HAP-1 (cell line): ENCODE measurements around the gene DDR1.
A peak's percentile ranks its signal among the peaks of the same experiment; 100 is the strongest.

Experiments used
- DNase-seq, 2 experiments: peaks; one replicate each; pipeline ENCODE4 v3.0.0-alpha.2; 2016 to 2020; ENCODE audit warnings: low spot score in 2 of 2
- H3K27me3 ChIP-seq: fragments of 250-450 bp; sonication (Bioruptor Pico); 2 replicates; pipeline ENCODE4 v1.5.1; 2020; ENCODE audit warnings: low read depth, mild to moderate bottlenecking, moderate library complexity
- H3K36me3 ChIP-seq: fragments of 250-450 bp; sonication (Bioruptor Pico); replicated peaks from 2 replicates; pipeline ENCODE4 v1.5.1; 2020; ENCODE audit warnings: mild to moderate bottlenecking
- H3K4me1 ChIP-seq: fragments of 250-450 bp; sonication (Bioruptor Pico); 2 replicates; pipeline ENCODE4 v1.5.1; 2020; ENCODE audit warnings: mild to moderate bottlenecking
- H3K4me3 ChIP-seq: fragments of 250-450 bp; sonication (Bioruptor Pico); 2 replicates; pipeline ENCODE4 v1.5.1; 2020; ENCODE audit warnings: mild to moderate bottlenecking, moderate library complexity
- H3K9me3 ChIP-seq: fragments of 250-450 bp; sonication (Bioruptor Pico); 2 replicates; pipeline ENCODE4 v1.5.1; 2020; ENCODE audit warnings: mild to moderate bottlenecking, moderate library complexity
- in situ Hi-C: fragments of 300-500 bp; cut with MboI; formaldehyde crosslinking; loops from 3 replicates; pipeline ENCODE4 v1.14.3; 2020; ENCODE audit warnings: low sequenced_read_pairs, inconsistent platforms, mixed read lengths

The DDR1 gene

DNA sequence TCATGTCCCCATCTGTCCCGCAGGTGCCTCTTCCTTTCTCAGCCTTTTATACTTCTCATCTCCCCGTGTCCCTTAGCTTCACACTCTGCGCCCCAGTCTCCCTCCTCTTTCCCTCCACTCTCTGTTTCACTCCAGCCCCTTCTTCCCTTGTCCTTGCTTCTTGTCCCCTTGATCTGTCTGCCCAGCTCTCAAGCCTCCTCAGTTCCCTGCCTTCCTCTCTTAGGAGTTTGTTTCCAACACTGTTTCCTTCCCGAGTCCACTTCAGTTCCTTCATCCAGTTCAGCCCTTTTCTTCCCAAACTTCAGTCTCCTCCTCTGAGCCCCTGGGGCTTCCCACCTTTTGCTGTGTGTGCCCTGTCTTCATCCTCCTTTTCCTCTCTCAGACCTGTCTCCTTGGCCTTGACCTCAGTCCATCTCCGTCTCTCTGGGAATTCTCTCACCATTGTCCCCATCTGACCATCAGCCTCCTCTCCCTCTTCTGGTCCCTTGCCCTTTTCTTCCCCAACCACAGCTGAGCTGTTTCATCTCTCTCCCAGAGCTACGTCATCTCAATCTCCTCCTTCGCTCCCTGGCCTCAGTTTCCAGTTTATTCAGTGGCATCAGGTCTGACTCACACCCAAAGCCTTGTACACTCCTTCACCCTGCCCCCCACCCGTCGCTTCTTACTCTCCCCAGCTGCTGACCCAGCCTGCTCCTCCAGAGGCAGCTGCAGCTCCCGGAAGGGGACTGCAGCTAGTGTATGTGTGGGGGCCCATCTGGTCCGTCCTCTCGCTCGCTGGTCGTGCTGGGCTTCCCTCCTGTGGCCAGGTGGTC, 2.7 kb upstream of the DDR1 start:
- no peak for DNase-seq
- Histone ChIP-seq H3K4me1 (peaks cover 29% of the 10 kb centered on the region), H3K36me3 (no peaks in the 10 kb centered on the region), H3K27me3 (no peaks in the 10 kb centered on the region), H3K9me3 (no peaks in the 10 kb centered on the region), H3K4me3 (no peak overlapping the region)
- in situ Hi-C loops = no loop called here

DNA sequence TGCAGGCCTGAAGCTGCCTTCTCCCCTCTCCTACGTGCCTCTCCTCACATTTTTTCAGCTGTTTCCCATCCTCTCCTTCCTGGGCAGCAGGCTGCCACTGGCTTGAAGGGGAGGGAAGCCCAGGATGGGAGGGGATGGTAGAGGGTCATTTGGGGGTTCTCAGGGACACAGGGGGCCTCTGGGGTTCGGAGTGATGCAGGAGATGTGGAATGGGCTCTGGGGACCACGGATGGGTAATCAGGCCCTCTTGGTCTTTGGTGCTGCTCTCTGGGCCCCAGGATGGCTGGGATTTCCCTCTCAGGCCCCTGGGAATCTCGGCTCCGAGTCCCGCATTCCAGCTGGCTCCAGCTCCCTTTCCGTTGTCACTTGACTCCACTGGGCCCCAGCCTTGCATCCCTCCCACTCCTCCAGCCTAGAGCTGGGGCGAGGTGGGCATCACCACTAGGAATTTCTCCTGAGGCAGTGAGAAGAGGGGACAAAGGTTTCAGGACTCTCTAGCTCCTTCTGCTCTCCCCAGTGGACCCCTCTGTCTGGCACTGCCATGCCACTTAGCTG, 2.0 kb upstream of the DDR1 start:
- Histone ChIP-seq H3K9me3 (no peaks in the 10 kb centered on the region), H3K36me3 (no peaks in the 10 kb centered on the region), H3K4me3 (no peak overlapping the region), H3K27me3 (no peaks in the 10 kb centered on the region), H3K4me1 (peaks cover 29% of the 10 kb centered on the region)
- DNase-seq = no peak
- in situ Hi-C loops = no loop called here

DNA sequence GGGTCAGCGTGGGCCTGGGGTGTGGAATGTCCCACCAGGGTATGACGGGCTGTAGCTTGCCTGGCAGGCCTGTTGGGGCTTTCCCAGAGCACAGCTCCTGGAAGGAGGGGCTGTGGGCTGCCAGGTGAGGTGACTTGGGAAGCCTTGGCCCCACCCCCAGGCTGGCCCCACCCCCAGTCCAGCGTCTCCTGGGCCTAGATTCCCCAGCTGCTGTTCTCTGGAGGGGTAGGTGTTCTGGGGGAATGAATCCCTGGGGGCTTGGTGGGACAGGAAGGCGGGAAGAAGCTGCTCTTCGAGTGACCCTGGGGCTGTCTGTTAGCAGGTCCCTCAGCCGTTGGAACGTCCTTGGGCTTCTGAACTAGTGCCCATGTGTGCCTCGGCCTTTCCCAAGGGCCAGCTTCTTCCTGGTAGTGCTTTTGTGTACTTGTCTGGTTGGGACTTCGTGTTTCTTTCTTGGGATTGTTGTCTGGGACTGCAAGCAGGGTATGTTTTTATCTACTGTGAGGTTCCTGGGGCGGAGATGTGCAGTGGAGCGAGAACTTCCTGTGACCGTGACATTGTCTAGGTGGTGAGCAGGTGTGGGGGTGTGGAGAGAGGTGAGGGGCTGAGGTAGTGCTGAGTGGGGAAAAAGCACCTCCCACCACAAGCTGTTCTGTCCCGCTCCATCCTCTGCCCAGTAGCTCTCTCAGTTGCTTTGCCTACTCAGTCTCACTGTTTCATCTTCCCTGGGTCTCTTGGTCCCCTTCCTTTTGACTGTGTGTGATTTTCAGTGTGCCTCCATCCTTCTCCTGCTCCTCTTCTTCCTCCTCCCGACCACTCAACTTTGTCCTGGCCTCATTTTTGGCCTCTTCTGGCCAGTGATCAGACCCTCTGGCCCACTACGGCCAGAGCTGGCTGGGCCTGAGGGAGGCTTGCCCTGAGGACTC, 1.3 kb upstream of the DDR1 start:
- Histone ChIP-seq H3K4me3 (peak overlapping the region; percentile 40), H3K9me3 (no peaks in the 10 kb centered on the region), H3K36me3 (no peaks in the 10 kb centered on the region), H3K27me3 (no peaks in the 10 kb centered on the region), H3K4me1 (peaks cover 25% of the 10 kb centered on the region)
- in situ Hi-C loops = no loop called here
- DNase-seq = peak in 1 of 2 experiments; percentile 35

DNA sequence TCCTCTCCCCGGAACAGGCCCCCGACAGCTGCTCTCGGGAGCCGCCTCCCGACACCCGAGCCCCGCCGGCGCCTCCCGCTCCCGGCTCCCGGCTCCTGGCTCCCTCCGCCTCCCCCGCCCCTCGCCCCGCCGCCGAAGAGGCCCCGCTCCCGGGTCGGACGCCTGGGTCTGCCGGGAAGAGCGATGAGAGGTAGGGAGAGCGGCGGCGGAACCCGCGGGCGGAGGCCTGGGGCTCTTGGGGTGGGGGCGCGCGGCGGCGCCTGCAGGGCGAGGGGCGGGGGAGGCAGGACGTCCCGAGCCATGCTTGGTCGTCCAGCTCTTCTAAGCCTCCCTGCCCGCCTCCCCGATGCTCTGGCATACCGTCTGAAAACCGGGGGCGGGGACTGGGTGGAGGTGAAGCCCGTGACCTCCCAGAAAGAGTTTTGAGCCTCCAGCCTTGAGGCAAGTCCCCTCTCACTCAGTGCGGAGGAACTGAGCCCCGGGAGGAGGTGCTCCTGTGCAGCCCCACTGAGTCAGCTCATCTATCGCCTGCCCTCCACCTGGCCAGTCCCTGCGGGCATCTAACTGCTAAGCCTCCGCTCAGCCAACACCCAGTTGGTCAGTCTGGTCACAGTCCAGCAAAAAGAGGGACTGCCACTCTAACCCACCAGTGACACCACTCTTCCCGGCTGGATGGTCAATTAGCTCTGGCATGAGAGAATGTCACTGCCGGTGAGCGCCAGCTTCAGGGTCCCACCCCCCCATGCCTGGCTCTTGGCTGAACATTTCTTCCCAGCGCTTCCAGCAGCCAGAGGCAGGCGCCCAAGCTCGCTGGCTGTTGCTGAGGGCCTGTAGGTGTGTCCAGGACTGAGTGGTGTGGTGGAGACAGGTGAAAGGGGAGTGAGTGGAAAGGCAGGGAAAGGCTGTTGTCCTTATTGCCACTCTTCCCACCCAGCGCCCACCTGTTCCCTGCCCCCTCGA, 482 bp downstream of the DDR1 start:
- no peaks in the 10 kb centered on the region for H3K9me3 ChIP-seq
- peak overlapping the region; percentile 40 for H3K4me3 ChIP-seq
- peak; percentile 21 to 75 for DNase-seq
- no peaks in the 10 kb centered on the region for H3K27me3 ChIP-seq
- no peaks in the 10 kb centered on the region for H3K36me3 ChIP-seq
- peaks cover 28% of the 10 kb centered on the region for H3K4me1 ChIP-seq
- in situ Hi-C loops = no loop called here

DNA sequence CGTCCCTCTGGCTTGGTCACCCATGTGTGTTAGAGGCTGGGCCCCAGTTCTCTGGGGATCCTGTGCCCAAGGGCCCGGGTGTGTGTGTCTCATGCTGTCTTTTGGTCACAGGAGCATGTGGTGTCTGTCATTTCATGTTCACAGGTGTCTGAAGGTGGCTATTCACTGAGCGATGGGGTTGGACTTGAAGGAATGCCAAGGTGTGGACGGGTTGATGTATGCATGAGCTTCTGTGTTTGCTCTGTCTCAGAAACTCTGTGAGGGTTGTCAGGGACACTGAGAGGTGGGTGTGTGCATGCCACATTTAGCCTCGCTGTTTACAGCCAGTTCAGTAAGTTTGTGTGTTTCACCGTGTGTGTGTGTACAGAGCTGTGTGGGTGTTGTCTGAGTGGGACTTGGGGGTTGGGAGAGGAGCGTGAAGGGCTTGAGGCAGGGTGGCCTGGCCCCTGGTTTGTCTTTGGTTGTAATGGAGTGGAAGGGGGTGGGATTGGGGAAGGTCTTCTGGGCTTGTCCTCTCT, 1.2 kb downstream of the DDR1 start:
- no peak for DNase-seq
- Histone ChIP-seq H3K27me3 (no peaks in the 10 kb centered on the region), H3K36me3 (no peaks in the 10 kb centered on the region; the same call in 1 of the 2 replicates), H3K4me3 (peak overlapping the region; percentile 40), H3K4me1 (peaks cover 28% of the 10 kb centered on the region), H3K9me3 (no peaks in the 10 kb centered on the region)
- in situ Hi-C loops = no loop called here

DNA sequence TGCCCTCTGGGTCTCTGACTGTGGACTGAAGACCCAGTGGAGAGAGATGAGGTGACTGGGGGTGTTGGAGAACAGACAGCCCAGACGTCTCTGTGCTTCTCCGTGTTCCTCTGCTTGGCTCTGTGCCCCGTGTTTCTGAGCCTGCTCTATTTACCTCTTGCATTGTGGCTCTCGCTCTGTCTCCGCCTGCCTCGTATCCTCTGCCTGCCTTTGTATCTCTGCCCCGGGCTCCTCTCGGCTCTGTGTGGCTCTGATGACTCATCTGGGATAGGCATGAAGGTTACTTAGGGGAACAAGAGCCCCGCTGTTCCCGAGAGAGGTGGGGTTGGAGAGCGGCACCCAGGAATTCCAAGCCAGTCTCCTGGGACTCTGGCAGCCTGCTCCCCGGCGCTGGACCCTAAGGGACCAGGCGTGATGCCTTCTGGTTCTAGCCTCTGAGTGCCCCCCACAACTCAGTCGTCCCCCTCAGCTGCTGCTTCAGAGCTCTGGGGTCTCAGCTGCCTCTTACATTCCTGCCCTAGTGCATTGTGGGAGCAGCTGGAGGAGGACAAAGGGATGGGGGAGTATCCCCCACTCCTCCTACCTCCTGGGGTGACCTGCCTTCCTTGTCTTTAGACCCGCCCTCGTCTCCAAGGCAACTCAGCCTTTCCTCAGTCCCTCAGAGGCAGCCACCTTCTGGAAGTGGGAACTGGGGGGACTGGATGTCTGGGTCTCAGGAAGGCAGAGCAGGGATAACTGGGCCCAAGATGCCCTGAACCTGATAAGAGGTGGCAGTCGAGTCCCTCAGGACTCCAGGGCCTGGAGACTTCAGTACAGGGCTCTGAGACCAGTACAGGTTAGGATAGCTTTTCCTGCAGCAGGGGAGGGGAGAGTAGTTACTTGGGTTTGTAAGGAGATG, 1.9 kb downstream of the DDR1 start:
- Histone ChIP-seq H3K4me3 (peak overlapping the region; percentile 40), H3K36me3 (no peaks in the 10 kb centered on the region; the same call in 1 of the 2 replicates), H3K27me3 (no peaks in the 10 kb centered on the region), H3K9me3 (no peaks in the 10 kb centered on the region), H3K4me1 (peaks cover 28% of the 10 kb centered on the region)
- in situ Hi-C loops = no loop called here
- DNase-seq = peak; percentile 63 to 81

DNA sequence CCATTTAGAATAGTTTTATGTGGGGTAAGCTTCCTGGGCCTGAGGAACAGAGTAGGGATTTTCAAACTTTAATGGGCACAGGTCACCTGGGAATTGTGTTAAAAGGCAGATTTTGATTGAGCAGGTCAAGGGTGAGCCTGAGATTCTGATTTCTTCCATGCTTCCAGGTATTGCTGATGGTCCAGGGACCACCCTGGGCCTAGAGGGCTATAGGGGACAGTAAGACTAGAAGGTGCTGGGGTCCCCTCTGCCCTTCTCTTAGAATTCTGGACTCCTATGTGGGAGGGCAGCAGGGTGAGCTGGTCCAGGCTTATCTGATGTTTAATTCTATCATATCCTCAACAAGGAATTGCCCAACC, 2.6 kb downstream of the DDR1 start:
- in situ Hi-C loops = no loop called here
- Histone ChIP-seq H3K36me3 (no peaks in the 10 kb centered on the region; the same call in 1 of the 2 replicates), H3K27me3 (no peaks in the 10 kb centered on the region), H3K9me3 (no peaks in the 10 kb centered on the region), H3K4me3 (no peak overlapping the region), H3K4me1 (peaks cover 28% of the 10 kb centered on the region)
- DNase-seq = no peak

DNA sequence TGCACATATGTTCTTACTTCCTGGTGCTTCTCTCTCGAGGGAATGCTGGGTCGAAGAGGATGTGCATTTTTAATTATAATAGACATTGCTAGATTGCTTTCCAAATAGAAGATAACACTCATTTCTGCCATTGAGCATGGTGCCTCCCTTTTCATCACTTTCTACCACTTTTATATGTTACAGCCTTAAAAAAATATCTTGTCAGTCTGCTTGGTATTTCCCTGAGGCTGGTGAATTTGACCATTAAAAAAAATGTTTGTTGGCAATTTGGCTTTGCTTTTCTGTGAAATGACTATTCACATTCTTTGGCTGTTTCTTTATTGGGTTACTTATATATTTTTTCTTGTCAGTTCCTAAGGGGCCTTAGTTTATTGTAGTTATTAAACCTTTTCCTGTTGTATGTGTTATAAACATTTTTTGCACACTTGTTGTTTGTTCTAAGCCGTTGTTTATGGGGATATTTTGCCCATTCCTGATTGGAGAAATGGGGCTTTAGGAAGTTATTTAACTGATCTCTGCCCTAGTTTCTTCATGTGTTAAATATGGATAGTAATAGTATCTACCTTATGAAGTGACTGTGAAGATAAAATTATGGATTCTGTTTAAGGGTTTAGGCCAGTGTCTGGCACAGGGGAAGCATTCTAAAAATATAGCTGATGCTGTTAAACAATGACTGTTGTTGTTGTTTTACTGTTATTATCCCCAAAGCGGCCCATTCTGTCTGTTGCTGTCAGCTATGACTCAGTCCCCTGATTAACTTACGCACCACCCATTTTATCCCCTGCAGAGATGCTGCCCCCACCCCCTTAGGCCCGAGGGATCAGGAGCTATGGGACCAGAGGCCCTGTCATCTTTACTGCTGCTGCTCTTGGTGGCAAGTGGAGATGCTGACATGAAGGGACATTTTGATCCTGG, 3.8 kb downstream of the DDR1 start:
- no peak for DNase-seq
- H3K36me3 ChIP-seq = no peaks in the 10 kb centered on the region; the same call in 1 of the 2 replicates

DNA sequence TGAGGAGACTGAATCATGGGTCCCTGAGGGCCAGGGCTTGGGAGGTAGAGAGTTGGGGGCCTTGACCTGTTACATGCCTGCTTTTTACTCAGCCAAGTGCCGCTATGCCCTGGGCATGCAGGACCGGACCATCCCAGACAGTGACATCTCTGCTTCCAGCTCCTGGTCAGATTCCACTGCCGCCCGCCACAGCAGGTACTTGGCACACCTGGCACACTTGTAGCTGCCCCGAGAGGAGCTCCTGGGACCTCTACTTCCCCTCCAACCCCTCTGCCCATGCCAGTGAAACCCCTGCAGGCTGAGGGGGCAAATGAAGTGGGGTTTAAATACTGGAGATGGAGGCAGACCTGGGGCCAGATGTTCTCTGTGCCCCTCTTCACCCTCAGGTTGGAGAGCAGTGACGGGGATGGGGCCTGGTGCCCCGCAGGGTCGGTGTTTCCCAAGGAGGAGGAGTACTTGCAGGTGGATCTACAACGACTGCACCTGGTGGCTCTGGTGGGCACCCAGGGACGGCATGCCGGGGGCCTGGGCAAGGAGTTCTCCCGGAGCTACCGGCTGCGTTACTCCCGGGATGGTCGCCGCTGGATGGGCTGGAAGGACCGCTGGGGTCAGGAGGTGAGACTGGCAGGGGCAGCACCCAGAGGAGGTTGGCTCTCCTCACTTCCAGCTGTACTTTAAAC, 4.6 kb downstream of the DDR1 start:
- Histone ChIP-seq H3K27me3 (no peaks in the 10 kb centered on the region), H3K36me3 (no peaks in the 10 kb centered on the region; the same call in 1 of the 2 replicates), H3K4me1 (peaks cover 23% of the 10 kb centered on the region), H3K9me3 (no peaks in the 10 kb centered on the region), H3K4me3 (no peak overlapping the region)
- in situ Hi-C loops = no loop called here
- no peak for DNase-seq

More for the DNA sequence above, 3.8 kb downstream of the DDR1 start:
- H3K4me3 ChIP-seq = no peak overlapping the region
- H3K4me1 ChIP-seq = peaks cover 28% of the 10 kb centered on the region
- H3K27me3 ChIP-seq = no peaks in the 10 kb centered on the region
- H3K9me3 ChIP-seq = no peaks in the 10 kb centered on the region
- in situ Hi-C loops = no loop called here

DNA sequence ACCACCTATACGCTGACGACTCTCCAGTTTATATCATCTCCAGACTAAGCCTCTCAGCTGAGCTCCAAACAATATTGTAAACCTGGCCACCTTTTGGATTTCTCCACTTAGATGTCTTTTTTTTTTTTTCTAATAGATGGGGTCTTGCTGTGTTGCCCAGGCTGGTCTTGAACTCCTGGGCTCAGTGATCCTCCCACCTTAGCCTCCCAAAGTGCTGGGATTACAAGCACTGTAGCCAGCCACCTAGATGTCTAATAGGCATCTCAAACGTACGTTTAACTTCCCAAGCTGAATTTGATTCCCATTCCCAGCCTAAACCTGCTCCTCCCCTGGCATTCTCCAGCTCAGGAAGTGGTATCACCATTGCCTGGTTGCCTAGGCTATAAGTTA, 5.2 kb downstream of the DDR1 start:
- Histone ChIP-seq H3K4me3 (no peak overlapping the region), H3K4me1 (peaks cover 23% of the 10 kb centered on the region), H3K27me3 (no peaks in the 10 kb centered on the region), H3K9me3 (no peaks in the 10 kb centered on the region), H3K36me3 (no peaks in the 10 kb centered on the region; the same call in 1 of the 2 replicates)
- in situ Hi-C loops = no loop called here
- no peak for DNase-seq
